ENCODE measurements around the gene P4HB. TPM values are rescaled to one million over a fixed set of nuclear protein-coding genes. Genes with fewer than 3 reads are reported as not detected.

The P4HB gene
- total RNA-seq, 1 donor from 2014 or later: 371 TPM

DNA sequence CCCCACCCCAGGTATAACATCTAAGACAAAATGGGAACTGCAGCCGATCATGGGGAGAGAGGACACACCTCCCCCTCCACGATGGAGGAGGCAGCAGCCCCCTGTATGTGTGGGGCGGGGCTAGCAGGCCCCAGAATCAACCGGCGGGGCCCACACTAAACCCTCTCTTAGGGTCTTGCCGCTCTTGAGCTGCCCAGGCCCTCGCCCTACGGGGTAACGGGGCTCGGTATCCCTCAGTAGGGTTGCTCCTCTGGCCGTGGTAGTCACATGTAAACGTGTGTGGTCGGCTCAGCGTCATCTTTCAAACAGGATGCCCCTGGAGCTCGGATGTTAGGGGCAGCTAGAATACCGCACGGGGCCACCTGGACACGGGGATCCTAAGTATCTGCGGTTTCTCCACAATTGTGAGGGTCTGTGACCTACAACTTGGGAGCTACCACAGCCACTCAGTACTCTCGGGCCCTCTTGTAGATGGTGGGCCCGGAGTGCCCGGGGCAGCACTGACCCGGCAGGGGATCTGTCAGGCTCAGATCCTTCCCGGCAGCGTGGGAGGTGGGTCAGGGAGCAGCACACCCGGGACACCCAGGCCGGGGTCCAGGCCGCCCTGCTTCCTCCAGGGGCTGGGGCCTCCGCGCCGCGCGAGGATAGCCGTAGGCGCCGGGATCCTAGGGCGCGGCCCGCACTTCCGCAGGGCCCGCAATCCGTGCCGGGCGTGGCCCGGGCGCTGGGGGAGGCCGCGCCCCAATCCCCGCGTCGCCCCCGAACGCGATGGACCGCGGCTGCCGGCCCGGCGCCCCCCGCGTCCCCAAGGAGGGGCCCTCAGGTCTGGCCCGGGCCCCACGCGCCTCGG is 10.0 kb upstream of the P4HB start:
- DNase-seq (ENCODE audit: low spot score): no peak
- intact Hi-C loops (cut with DNase I): loop anchor here (5.0 kb wide), 2 partner anchors 38 to 57 kb away; partner anchors contain the start of genes MAFG and MCRIP1

DNA sequence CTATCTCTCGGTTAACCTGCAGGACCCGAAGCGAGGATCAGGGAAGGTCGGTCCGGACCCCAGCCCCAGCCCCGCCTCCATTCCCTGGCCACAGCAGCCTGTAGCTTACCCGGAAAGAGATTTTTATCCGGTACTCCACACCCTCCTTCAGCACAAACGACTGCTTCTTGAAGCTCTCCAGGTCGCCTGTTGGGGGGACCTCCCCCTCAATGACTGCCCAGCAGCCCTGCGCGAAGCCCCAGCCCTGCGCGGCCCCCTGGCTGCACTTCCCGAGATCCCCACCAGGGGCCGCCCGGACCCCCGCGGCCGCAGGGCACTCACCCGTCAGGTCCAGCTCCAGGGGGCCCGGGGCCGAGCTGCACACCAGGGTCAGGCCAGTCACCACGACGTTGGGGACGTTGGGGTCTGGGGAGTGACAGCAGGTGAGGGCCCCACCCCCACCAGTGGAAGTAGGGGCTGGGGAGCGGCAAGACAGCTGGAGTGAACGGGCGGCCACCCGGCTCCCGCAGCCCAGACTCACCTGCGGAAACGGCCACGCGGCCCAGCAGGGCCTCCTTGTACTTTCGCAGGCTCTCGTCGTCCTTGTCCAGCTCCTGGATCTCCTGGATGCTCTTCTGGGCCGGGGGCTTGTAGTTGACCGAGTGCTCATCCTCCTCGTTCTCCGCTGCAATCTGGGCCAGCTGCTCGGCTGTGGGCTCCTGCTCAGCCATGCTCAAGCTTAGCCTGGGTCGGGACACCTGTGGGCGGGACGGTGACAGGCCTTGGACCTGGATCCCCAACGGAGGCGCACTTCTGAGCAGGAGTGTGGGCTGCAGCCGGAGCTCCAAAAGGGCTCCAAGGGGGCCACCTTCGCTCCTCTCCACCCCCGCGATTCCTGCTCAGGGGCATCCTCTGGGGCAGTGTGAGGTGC is 9.1 kb upstream of the P4HB start:
- DNase-seq (ENCODE audit: low spot score): no peak
- intact Hi-C loops (cut with DNase I): loop anchor here (5.0 kb wide), 2 partner anchors 37 to 58 kb away; partner anchors contain the start of genes MAFG and MCRIP1

GRCh38 chr17:81868674-81869220 is 8.4 kb upstream of the P4HB start:
- no peak for DNase-seq (ENCODE audit: low spot score)
- intact Hi-C loops (cut with DNase I): no loop called here

DNA sequence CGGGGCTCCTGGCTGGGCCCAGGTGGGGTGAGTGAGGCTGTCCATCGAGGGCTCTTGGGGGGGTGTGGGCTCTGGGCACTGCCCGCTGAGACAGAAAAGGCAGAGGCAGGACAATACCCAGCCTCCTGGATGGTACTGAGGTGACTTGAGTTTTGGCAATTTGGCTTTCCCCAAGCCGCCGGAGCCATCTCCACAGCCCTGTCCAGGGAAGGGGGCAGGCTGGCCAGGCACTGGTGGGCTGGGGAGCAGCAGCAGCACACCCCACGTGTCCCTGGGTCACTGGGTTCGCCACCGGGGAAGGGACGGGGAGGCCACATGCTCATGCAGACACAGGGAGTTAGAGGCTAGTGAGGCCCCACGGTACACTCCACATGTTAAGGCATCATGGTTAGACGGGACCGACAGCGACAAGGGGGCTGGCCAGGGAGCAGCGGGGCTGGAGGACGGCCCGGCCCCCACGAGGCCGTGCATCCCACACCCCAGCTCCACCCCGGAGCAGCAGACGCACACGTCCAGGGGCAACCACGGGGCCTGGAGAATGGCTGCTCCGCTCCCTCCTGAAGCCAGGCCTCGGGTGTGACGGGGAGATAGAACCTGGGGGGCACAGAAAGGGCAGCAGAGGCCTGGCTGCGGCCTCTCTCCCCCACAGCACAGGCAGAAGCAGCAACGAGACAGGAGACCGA is 7.8 kb upstream of the P4HB start:
- no peak for DNase-seq (ENCODE audit: low spot score)
- intact Hi-C loops (cut with DNase I): no loop called here

- intact Hi-C loops (cut with DNase I): no loop called here
These were observed 7.0 kb upstream of the P4HB start for GRCh38 chr17:81867170-81867990.

DNA sequence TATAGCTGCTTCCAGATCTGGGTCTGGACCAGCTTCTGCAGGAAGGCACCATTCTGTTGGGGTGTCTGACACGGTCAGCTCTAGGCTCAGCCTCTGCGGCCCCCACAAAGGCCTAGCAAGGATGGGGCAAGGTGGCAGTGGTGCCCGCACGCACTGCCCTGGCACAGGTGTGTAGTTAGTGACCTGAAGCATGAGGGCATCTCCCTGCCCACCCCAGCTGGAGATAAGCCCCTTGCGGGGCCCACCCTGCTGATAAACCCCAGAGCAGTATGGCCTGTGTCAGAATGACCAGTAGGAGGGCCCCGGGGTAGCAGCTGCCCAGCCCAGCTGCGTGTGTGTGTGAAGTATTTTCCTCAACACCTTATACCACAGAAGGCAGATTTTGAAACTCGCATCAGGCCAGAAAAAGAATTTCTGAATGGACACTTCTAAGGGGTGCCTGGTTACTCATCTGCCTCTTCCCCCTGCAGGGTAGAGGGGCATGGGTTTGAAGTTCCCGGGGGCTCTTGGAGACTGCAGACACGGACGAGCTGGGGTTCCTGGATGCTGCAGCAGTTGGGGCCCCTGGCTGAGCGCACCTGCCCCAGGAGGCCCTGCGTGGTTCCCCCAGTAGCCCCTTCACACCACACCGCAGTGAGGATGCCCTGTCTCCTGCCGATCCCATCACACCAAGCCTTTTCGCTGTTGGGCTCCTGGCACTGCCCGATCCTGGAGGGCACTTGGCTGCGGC is 6.3 kb upstream of the P4HB start:
- no peak for DNase-seq (ENCODE audit: low spot score)
- intact Hi-C loops (cut with DNase I): no loop called here

More at GRCh38 chr17:81867170-81867990, 7.0 kb upstream of the P4HB start:
- no peak for DNase-seq (ENCODE audit: low spot score)

- DNase-seq (ENCODE audit: low spot score): no peak
- intact Hi-C loops (cut with DNase I): no loop called here
These were observed 5.6 kb upstream of the P4HB start for GRCh38 chr17:81865733-81866439.

- DNase-seq (ENCODE audit: low spot score): no peak
- intact Hi-C loops (cut with DNase I): no loop called here
These were observed 5.0 kb upstream of the P4HB start for GRCh38 chr17:81865358-81865732.

DNA sequence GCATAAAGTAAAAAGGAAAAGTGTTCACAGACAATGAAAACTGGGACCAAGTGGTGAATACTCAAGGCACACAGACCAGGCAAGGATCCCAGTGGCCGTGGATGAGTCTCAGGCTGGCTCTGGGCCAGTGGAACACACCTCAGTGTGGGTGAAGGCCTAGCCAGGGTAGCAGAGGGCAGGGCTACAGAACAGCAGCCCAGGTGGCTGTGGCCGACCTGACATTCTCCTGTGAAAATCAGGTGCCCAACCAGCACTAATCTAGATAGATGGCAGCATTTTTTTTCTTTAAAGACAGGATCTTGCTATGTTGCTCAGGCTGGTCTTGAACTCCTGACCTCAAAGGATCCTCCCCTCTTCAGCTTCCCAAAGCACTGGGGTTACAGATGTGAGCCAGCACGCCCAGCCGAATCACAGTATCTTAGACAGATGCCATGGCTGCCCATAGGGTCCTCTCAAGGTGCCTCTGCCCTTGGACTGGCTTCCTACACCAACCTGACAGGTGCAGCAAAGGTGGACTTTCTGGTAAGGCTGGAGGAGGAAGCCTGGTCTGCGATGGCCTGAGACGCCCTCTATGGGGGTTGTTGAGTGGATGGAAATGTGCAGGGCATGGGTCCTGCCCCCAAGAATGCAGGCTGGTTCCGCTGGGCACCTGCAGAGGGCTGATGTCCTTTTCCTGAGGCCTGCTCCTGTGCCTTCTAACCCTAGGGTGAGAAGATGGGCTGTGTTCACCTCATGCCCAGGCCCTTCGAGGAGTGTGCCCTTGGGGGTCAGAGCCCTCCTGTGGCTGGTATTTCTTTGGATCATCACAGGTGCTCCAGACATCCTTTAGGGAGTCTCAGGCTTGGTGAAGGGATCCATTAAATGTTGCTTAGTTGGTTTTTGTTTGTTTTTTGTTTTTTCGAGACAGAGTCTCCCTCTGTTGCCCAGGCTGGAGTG is 3.8 kb upstream of the P4HB start:
- DNase-seq (ENCODE audit: low spot score): no peak
- intact Hi-C loops (cut with DNase I): no loop called here

DNA sequence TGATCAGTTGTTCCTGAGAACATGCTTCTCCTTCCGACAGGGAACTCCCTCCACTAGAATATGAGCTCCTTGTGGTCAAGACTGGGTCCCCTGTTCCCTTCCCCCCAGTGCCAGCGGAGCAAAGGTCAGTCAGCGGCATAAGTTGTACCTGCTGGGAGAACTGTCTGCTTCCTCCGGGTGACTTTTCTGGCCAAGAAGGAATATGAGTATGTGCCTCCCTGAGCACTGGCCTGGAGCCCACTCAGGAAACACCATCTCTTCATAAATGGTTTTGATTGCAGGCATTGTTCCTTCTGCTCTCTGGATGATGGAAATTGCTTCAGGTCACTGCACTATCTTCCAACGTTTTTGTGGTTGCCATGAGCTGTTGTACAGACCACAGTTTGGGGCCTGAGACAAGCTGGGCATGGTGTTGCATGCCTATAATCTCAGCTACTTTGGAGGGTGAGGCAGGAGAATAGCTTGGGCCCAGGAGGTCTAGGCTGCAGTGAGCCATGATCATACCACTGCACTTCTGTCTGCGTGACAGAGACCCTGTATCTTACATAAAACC is 2.9 kb upstream of the P4HB start:
- DNase-seq (ENCODE audit: low spot score): no peak
- intact Hi-C loops (cut with DNase I): no loop called here

DNA sequence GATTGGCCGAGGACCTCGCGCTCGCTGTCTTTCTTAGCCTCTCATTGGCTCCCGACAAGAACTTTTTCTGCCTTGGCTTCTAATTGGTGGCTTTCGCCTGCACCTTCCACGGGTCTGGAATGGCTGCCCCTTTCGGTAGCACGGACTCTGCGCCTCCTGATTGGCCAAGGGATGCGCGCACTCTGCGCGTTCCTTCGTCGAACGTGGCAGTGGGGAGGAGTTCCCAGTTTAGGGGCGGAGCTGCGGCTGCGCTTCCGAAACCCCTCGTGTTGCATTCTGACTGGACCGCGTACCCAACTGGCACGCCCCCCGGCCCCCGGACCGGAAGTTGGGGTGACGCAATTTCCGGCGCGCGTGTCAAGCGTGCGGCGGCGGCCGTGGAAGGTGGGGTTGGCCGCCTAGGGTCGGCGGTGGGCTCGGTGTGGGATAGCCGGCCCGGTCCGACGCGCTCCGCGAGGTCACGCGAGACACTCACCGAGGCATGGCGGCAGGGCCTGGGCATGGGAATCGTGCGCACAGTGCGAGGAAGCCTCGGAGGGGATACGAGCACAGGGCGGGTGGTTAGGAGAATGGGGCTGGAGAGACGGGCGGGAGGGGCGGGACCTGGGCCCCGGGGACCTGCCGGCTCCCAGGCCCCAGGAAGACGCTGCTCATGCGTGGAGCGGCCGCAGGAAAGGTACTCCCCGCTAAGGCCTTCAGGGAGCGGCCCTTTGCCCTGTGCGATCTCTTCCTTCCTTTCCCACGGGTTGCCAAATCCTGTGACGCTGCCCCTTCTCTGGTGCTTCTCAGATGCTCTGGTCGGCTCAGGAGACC is 627 bp upstream of the P4HB start:
- intact Hi-C loops (cut with DNase I): loop anchor here (2.0 kb wide), 1 partner anchor 28 kb away; the partner anchor contains the start of gene MCRIP1
- peak; percentile 99 for DNase-seq (ENCODE audit: low spot score)

- intact Hi-C loops (cut with DNase I): no loop called here
- DNase-seq (ENCODE audit: low spot score): no peak
These were observed 1.1 kb downstream of the P4HB start for GRCh38 chr17:81858967-81859905.

- intact Hi-C loops (cut with DNase I): no loop called here
These were observed 2.0 kb downstream of the P4HB start for GRCh38 chr17:81858170-81858966.

More at GRCh38 chr17:81858170-81858966, 2.0 kb downstream of the P4HB start:
- no peak for DNase-seq (ENCODE audit: low spot score)

Data from cardiac septum (tissue), 1 donor.